ENCODE measurements around the gene MTRF1. TPM values are rescaled to one million over a fixed set of nuclear protein-coding genes. Genes with fewer than 3 reads are reported as not detected.

The MTRF1 gene
- total RNA-seq, 1 donor from 2014 or later = 24.9 TPM

- TF ChIP-seq CTCF (IDR thresholded peaks at IDR 0.05) (no peak), EZH2 (IDR thresholded peaks at IDR 0.05) (no peak), EZH2phosphoT487 (IDR thresholded peaks at IDR 0.05) (no peak)
- Mint-ChIP-seq H3K27me3 (ENCODE audit: insufficient read depth, low read depth) (no peaks in the 10 kb centered on the region), H3K27ac (no peak overlapping the region), H3K36me3 (no peaks in the 10 kb centered on the region), H3K4me3 (no peak overlapping the region), H3K4me1 (peaks cover 6% of the 10 kb centered on the region), H3K9me3 (no peaks in the 10 kb centered on the region)
- Histone ChIP-seq H3K36me3 (no peaks in the 10 kb centered on the region), H3K4me3 (no peak overlapping the region), H3K4me1 (peaks cover 3% of the 10 kb centered on the region), H3K9me3 (ENCODE audit: low read depth) (no peaks in the 10 kb centered on the region), H3K4me2 (no peak overlapping the region), H2AFZ (replicated peaks) (no peak overlapping the region), H3F3A (ENCODE audit: low read depth) (peaks cover 4% of the 10 kb centered on the region), H3K9ac (no peak overlapping the region), H3K27ac (no peak overlapping the region), H4K20me1 (ENCODE audit: low read depth) (no peaks in the 10 kb centered on the region), H3K27me3 (no peaks in the 10 kb centered on the region), H3K79me2 (ENCODE audit: low read depth) (peaks cover 5% of the 10 kb centered on the region)
- no peak for DNase-seq (ENCODE audit: low spot score)
Measured at GRCh38 chr13:41306271-41307145, 43.1 kb upstream of the MTRF1 start.

GRCh38 chr13:41304551-41304950 is 41.2 kb upstream of the MTRF1 start:
- Histone ChIP-seq H3K27me3 (no peaks in the 10 kb centered on the region), H3K79me2 (ENCODE audit: low read depth) (no peaks in the 10 kb centered on the region), H3K4me3 (no peak overlapping the region), H3K4me2 (no peak overlapping the region), H3K4me1 (no peaks in the 10 kb centered on the region), H3K9me3 (ENCODE audit: low read depth) (no peaks in the 10 kb centered on the region), H2AFZ (replicated peaks) (no peak overlapping the region), H4K20me1 (ENCODE audit: low read depth) (no peaks in the 10 kb centered on the region), H3K36me3 (no peaks in the 10 kb centered on the region), H3K27ac (no peak overlapping the region), H3K9ac (no peak overlapping the region), H3F3A (ENCODE audit: low read depth) (no peaks in the 10 kb centered on the region)
- Mint-ChIP-seq H3K36me3 (no peaks in the 10 kb centered on the region), H3K27ac (no peak overlapping the region), H3K4me1 (no peaks in the 10 kb centered on the region), H3K9me3 (no peaks in the 10 kb centered on the region), H3K27me3 (ENCODE audit: insufficient read depth, low read depth) (no peaks in the 10 kb centered on the region), H3K4me3 (no peak overlapping the region)
- DNase-seq (ENCODE audit: low spot score) = no peak
- TF ChIP-seq EZH2phosphoT487 (IDR thresholded peaks at IDR 0.05) = no peak
- TF ChIP-seq CTCF (IDR thresholded peaks at IDR 0.05) = no peak
- no peak for TF ChIP-seq EZH2 (IDR thresholded peaks at IDR 0.05)

- no peaks in the 10 kb centered on the region for H3K4me1 Mint-ChIP-seq
- H3K27ac Mint-ChIP-seq = no peak overlapping the region
- Histone ChIP-seq H4K20me1 (ENCODE audit: low read depth) (no peaks in the 10 kb centered on the region), H3K79me2 (ENCODE audit: low read depth) (no peaks in the 10 kb centered on the region), H3F3A (ENCODE audit: low read depth) (no peaks in the 10 kb centered on the region), H3K9me3 (ENCODE audit: low read depth) (no peaks in the 10 kb centered on the region), H3K4me3 (no peak overlapping the region), H3K4me2 (no peak overlapping the region), H3K9ac (no peak overlapping the region), H3K27me3 (no peaks in the 10 kb centered on the region), H3K36me3 (no peaks in the 10 kb centered on the region), H3K27ac (no peak overlapping the region), H2AFZ (replicated peaks) (no peak overlapping the region), H3K4me1 (no peaks in the 10 kb centered on the region)
- no peak overlapping the region for H3K4me3 Mint-ChIP-seq
- no peaks in the 10 kb centered on the region for H3K9me3 Mint-ChIP-seq
- H3K36me3 Mint-ChIP-seq = no peaks in the 10 kb centered on the region
- TF ChIP-seq EZH2phosphoT487 (IDR thresholded peaks at IDR 0.05) = no peak
- no peak for TF ChIP-seq EZH2 (IDR thresholded peaks at IDR 0.05)
- no peak for TF ChIP-seq CTCF (IDR thresholded peaks at IDR 0.05)
- H3K27me3 Mint-ChIP-seq (ENCODE audit: insufficient read depth, low read depth) = no peaks in the 10 kb centered on the region
- DNase-seq (ENCODE audit: low spot score) = no peak
Measured at GRCh38 chr13:41302743-41303142, 39.4 kb upstream of the MTRF1 start.

Measured in neural progenitor cell (in vitro differentiated cells).